Loucy (cell line): ENCODE measurements around the gene RNF8.

Experiments used
- EZH2phosphoT487 ChIP-seq: fragments of 200-600 bp; IDR thresholded peaks from 2 replicates; pipeline ENCODE4 v1.6.1; 2018; ENCODE audit warnings: antibody characterized with exemption, mild to moderate bottlenecking, moderate library complexity, borderline replicate concordance
- TF ChIP-seq, protein P1 (sequence below): fragments of 200-600 bp; sonication (generic); conservative IDR thresholded peaks from 2 replicates; pipeline ENCODE4 v1.5.1; 2014; ENCODE audit warnings: mild to moderate bottlenecking, antibody characterized with exemption, low read length

DNA sequence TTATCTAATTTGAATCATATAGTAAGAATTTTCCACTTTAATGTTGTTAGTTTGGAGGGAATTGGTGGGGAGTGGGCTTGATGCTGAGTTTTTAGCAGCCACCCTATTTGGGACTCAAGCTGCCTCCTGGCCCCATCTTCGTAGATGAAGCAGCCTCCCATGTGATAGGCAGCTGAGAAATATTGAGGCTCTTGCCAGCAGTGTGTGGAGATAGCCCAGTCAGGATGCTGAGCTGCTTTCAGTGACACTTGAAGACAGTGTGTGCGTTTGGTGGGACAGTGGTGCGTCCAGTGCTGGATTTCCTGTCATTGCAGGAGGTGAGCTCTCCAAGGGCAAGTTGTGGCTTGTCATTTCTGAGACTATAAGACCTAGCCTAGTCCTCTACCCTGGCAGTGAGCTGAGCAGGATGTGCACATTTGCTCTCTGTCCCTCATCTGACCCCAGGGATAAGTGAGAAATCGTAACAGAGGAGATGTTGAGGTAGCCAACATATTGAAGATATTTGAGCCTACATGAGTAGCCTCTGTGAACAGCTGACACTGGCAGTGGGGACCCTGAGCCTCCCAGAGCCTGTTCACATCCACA lies 47.9 kb upstream of the RNF8 start:
- TF ChIP-seq, protein P1, sequence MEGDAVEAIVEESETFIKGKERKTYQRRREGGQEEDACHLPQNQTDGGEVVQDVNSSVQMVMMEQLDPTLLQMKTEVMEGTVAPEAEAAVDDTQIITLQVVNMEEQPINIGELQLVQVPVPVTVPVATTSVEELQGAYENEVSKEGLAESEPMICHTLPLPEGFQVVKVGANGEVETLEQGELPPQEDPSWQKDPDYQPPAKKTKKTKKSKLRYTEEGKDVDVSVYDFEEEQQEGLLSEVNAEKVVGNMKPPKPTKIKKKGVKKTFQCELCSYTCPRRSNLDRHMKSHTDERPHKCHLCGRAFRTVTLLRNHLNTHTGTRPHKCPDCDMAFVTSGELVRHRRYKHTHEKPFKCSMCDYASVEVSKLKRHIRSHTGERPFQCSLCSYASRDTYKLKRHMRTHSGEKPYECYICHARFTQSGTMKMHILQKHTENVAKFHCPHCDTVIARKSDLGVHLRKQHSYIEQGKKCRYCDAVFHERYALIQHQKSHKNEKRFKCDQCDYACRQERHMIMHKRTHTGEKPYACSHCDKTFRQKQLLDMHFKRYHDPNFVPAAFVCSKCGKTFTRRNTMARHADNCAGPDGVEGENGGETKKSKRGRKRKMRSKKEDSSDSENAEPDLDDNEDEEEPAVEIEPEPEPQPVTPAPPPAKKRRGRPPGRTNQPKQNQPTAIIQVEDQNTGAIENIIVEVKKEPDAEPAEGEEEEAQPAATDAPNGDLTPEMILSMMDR = no peak
- TF ChIP-seq EZH2phosphoT487 = no peak
